ENCODE measurements around the gene YIF1B. TPM values are rescaled to one million over a fixed set of nuclear protein-coding genes. Genes with fewer than 3 reads are reported as not detected.
A peak's percentile ranks its signal among the peaks of the same experiment; 100 is the strongest.

The YIF1B gene
- total and polyA plus RNA-seq, 2 of the 4 experiments (the other 2 are of a cell fraction): 72.2 to 165 TPM

DNA sequence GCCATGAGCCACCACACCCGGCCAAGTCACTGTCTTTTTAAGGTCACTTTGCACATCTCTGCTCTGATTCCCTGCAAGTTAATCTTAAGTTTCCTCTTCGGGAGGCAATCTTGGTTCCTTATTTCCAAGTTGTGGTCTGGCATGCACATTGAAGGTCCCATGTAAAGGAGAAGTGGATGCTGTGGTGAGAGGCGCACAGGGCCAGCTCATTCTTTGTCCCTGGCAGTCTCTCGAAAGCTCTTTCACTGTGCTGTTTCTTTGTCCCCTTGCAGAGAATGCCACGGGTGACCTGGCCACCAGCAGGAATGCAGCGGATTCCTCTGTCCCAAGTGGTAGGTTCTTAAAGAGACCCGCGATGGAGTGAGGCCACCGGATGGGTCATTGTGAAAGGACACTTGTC lies 28.1 kb downstream of the YIF1B start (continued):
- TF ChIP-seq, protein P1, sequence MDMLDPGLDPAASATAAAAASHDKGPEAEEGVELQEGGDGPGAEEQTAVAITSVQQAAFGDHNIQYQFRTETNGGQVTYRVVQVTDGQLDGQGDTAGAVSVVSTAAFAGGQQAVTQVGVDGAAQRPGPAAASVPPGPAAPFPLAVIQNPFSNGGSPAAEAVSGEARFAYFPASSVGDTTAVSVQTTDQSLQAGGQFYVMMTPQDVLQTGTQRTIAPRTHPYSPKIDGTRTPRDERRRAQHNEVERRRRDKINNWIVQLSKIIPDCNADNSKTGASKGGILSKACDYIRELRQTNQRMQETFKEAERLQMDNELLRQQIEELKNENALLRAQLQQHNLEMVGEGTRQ (IDR thresholded peaks at IDR 0.05; ENCODE audit: low read depth, low read length): no peak
- TF ChIP-seq RAD21 (IDR thresholded peaks at IDR 0.05; ENCODE audit: low read length) (no peak), MAFK (IDR thresholded peaks at IDR 0.05; ENCODE audit: low read depth, low read length) (no peak), MXI1 (IDR thresholded peaks at IDR 0.05; ENCODE audit: borderline replicate concordance, low read depth, low read length) (no peak)

GRCh38 chr19:38285567-38285966 lies 30.2 kb downstream of the YIF1B start:
- H2AK9ac ChIP-seq (replicated peaks; ENCODE audit: low read depth, low read length, poor library complexity): peak overlapping the region; percentile 52
- in situ Hi-C loops (cut with MboI; ENCODE audit: low sequenced_read_pairs): no loop called here
- H3K4ac ChIP-seq (ENCODE audit: low read depth, low read length): peak overlapping the region; percentile 87
- peak overlapping the region; percentile 83 for H2BK20ac ChIP-seq (ENCODE audit: low read depth, low read length)
- peak; percentile 18; the same call in 1 of the 2 replicates for ATAC-seq (ENCODE audit: low read depth)
- no peak overlapping the region; the same call in 1 of the 2 replicates for H3K9ac ChIP-seq (ENCODE audit: low read depth, low read length)
- H4K20me1 ChIP-seq (ENCODE audit: insufficient read depth, low read length): no peaks in the 10 kb centered on the region
- POLR2A ChIA-PET (ENCODE audit: unreplicated experiment): no interaction called here
- H3K4me3 ChIP-seq (ENCODE audit: insufficient read depth, low read depth, low read length): no peak overlapping the region
- no peaks in the 10 kb centered on the region for H3K9me3 ChIP-seq (ENCODE audit: control insufficient read depth, insufficient read depth, low read length)
- H2BK5ac ChIP-seq (ENCODE audit: low read depth, low read length, poor library complexity, severe bottlenecking): peak overlapping the region; percentile 62
- no peaks in the 10 kb centered on the region for H3K79me1 ChIP-seq (ENCODE audit: low read depth in 1 of 2, low read length in 2 of 2)
- TF ChIP-seq, protein P1 (IDR thresholded peaks at IDR 0.05; ENCODE audit: low read depth, low read length): no peak
- no peak for TF ChIP-seq MAZ (IDR thresholded peaks at IDR 0.05; ENCODE audit: borderline replicate concordance, low read depth, low read length)
- TF ChIP-seq, protein P2, sequence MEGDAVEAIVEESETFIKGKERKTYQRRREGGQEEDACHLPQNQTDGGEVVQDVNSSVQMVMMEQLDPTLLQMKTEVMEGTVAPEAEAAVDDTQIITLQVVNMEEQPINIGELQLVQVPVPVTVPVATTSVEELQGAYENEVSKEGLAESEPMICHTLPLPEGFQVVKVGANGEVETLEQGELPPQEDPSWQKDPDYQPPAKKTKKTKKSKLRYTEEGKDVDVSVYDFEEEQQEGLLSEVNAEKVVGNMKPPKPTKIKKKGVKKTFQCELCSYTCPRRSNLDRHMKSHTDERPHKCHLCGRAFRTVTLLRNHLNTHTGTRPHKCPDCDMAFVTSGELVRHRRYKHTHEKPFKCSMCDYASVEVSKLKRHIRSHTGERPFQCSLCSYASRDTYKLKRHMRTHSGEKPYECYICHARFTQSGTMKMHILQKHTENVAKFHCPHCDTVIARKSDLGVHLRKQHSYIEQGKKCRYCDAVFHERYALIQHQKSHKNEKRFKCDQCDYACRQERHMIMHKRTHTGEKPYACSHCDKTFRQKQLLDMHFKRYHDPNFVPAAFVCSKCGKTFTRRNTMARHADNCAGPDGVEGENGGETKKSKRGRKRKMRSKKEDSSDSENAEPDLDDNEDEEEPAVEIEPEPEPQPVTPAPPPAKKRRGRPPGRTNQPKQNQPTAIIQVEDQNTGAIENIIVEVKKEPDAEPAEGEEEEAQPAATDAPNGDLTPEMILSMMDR (conservative IDR thresholded peaks at IDR 0.05; ENCODE audit: low read depth, low read length): no peak
- TF ChIP-seq MXI1 (IDR thresholded peaks at IDR 0.05; ENCODE audit: borderline replicate concordance, low read depth, low read length): no peak
- TF ChIP-seq FOS (IDR thresholded peaks at IDR 0.05; ENCODE audit: low read depth, low read length): no peak
- TF ChIP-seq RFX5 (IDR thresholded peaks at IDR 0.05; ENCODE audit: low read depth, low read length): no peak
- TF ChIP-seq RCOR1 (IDR thresholded peaks at IDR 0.05; ENCODE audit: insufficient replicate concordance, low read length): no peak
- TF ChIP-seq NFE2L2 (IDR thresholded peaks at IDR 0.05; ENCODE audit: low read depth, low read length): no peak
- no peak for TF ChIP-seq SMC3 (IDR thresholded peaks at IDR 0.05; ENCODE audit: low read depth, low read length)
- no peak overlapping the region for H3K27ac ChIP-seq (ENCODE audit: insufficient read depth, low read length)
- H3K36me3 ChIP-seq (ENCODE audit: control insufficient read depth, insufficient read depth, low read length): no peaks in the 10 kb centered on the region
- peak overlapping the region; percentile 28; the same call in 1 of the 2 replicates for H3K4me2 ChIP-seq (ENCODE audit: low read depth, low read length)
- H4K91ac ChIP-seq (ENCODE audit: insufficient read depth, low read depth, low read length): peak overlapping the region; percentile 73
- H2AFZ ChIP-seq (replicated peaks; ENCODE audit: low read length, poor library complexity): peak overlapping the region; percentile 71
- peak overlapping the region; percentile 95 for H2AK5ac ChIP-seq (ENCODE audit: low read depth, low read length)
- peak overlapping the region in 1 of 2 experiments; percentile 81; a peak in 2 of 4 replicates for H4K8ac ChIP-seq (ENCODE audit: low read depth in 2 of 2, low read length in 2 of 2)
- intact Hi-C loops (cut with micrococcal nuclease): no loop called here
- peak overlapping the region; percentile 89 for H2BK120ac ChIP-seq (ENCODE audit: low read depth, low read length)
- H2BK15ac ChIP-seq (ENCODE audit: low read depth, low read length): peak overlapping the region; percentile 99; the same call in 2 of the 3 replicates
- CTCF ChIA-PET: no interaction called here
- dilution Hi-C loops (cut with HindIII; ENCODE audit: low sequenced_read_pairs, unreplicated experiment): no loop called here
- H3K18ac ChIP-seq (ENCODE audit: low read depth, low read length): peak overlapping the region; percentile 58; the same call in 1 of the 2 replicates
- peak; percentile 62 for DNase-seq
- H4K5ac ChIP-seq (ENCODE audit: low read depth, low read length): peak overlapping the region; percentile 62; the same call in 1 of the 2 replicates
- H3K56ac ChIP-seq (ENCODE audit: extremely low read depth, insufficient read depth, low read length): no peak overlapping the region
- no peaks in the 10 kb centered on the region for H3K27me3 ChIP-seq (ENCODE audit: control insufficient read depth, insufficient read depth, low read length)
- peak overlapping the region; percentile 22; the same call in 1 of the 2 replicates for H3K23ac ChIP-seq (ENCODE audit: low read depth, low read length)
- peaks cover 13% of the 10 kb centered on the region for H3K4me1 ChIP-seq (ENCODE audit: control insufficient read depth, insufficient read depth, low read length)
- BruUV-seq (replicated peaks): no TSS peak
- 100% methylated on average over 1 of the region's 5 CpGs; no CpG with 5 or more reads in 1 of the 2 experiments for WGBS, 2 experiments (ENCODE audit: extremely low coverage in 2 of 2, insufficient read length in 1 of 2)
- peaks cover 2% of the 10 kb centered on the region; the same call in 1 of the 2 replicates for H3K9me1 ChIP-seq (ENCODE audit: insufficient read depth, low read length)
- peak overlapping the region; percentile 93 for H3K14ac ChIP-seq (replicated peaks; ENCODE audit: low read depth, low read length)
